Natural killer cell (primary cell): Measurements from ENCODE around the gene DAZAP1. TPM values are rescaled to one million over a fixed set of nuclear protein-coding genes. Genes with fewer than 3 reads are reported as not detected.
"Not testable (repeated sequence)": the region's sequence is repeated elsewhere in the genome, so short reads cannot be mapped to it uniquely, and the experiment has no call there.

Experiments
- ATAC-seq, 3 donors: fragments of 150-1000 bp in 2 of 3; fragments of 200-7000 bp in 1 of 3; cut with Tn5 transposase; 1 replicate in 1 of 3; 2 replicates in 2 of 3; pipeline ENCODE4 v1.10.0; 2021; ENCODE audit warnings: mild to moderate bottlenecking in 2 of 3, moderate library complexity in 2 of 3
- DNase-seq, 2 donors: peaks; one replicate each; pipeline versions ENCODE4 v3.0.0 to v3.0.0-alpha.2; 2013 to 2021; ENCODE audit warnings: mixed read lengths in 1 of 2
- H3K27ac ChIP-seq: one replicate; pipeline ENCODE4 v1.5.1; 2013; ENCODE audit warnings: mild to moderate bottlenecking, low read length
- H3K27me3 ChIP-seq: one replicate; pipeline ENCODE4 v1.6.1; 2013; ENCODE audit warnings: low read length; ENCODE audit not compliant: control insufficient read depth, insufficient read depth
- H3K36me3 ChIP-seq: one replicate; pipeline ENCODE4 v1.6.1; 2013; ENCODE audit warnings: low read length; ENCODE audit not compliant: control insufficient read depth, insufficient read depth
- H3K4me1 ChIP-seq: one replicate; pipeline ENCODE4 v1.6.1; 2013; ENCODE audit warnings: low read length; ENCODE audit not compliant: control insufficient read depth, insufficient read depth
- H3K4me3 ChIP-seq: one replicate; pipeline ENCODE4 v1.5.1; 2013; ENCODE audit warnings: low read length
- H3K9me3 ChIP-seq: one replicate; pipeline ENCODE4 v1.6.1; 2013; ENCODE audit warnings: low read length; ENCODE audit not compliant: control insufficient read depth, insufficient read depth
- H3K27ac Mint-ChIP-seq, 2 donors: one replicate each; pipeline ENCODE4 v1.8.0; 2022; ENCODE audit warnings: mild to moderate bottlenecking in 2 of 2, mixed read lengths in 2 of 2, moderate library complexity in 1 of 2
- H3K27me3 Mint-ChIP-seq, 2 donors: one replicate each; pipeline ENCODE4 v1.8.0; 2022; ENCODE audit warnings: low read depth in 2 of 2, mixed read lengths in 2 of 2
- H3K36me3 Mint-ChIP-seq: one replicate; pipeline ENCODE4 v1.8.0; 2022; ENCODE audit warnings: mixed read lengths
- H3K4me1 Mint-ChIP-seq, 2 donors: one replicate each; pipeline ENCODE4 v1.8.0; 2022; ENCODE audit warnings: mixed read lengths in 2 of 2
- H3K4me3 Mint-ChIP-seq: one replicate; pipeline ENCODE4 v1.8.0; 2022; ENCODE audit warnings: mild to moderate bottlenecking, moderate library complexity, mixed read lengths
- H3K9me3 Mint-ChIP-seq, 2 donors: one replicate each; pipeline ENCODE4 v1.8.0; 2022; ENCODE audit warnings: mixed read lengths in 2 of 2
- WGBS: methylation state at CpG from one replicate; pipeline ENCODE4 v1.1.7; 2013; ENCODE audit warnings: missing lambda C conversion rate; ENCODE audit not compliant: insufficient coverage; 5-methylcytosine and 5-hydroxymethylcytosine counted together
- intact Hi-C: fragments of 100-400 bp; cut with micrococcal nuclease; formaldehyde crosslinking; loops from one replicate; pipeline ENCODE4 v1.14.2; 2022
- total RNA-seq, 4 donors: library from RNA; stranded (reverse); fragments of 120-200 nt in 1 of 4; gene quantifications; one replicate each; pipeline versions ENCODE4 v1.2.3 to v1.2.4, GENCODE V29; 2013 to 2022
- TF ChIP-seq, protein P1 (sequence below): fragments of 200-600 bp; IDR thresholded peaks from one replicate; pipeline ENCODE4 v1.8.0; 2022; ENCODE audit warnings: antibody characterized with exemption

DAZAP1 gene
- total RNA-seq, 3 donors from 2014 or later (not counting 1 experiment from before 2014, with no cell fraction given) = 166 to 207 (median 170) TPM

DNA sequence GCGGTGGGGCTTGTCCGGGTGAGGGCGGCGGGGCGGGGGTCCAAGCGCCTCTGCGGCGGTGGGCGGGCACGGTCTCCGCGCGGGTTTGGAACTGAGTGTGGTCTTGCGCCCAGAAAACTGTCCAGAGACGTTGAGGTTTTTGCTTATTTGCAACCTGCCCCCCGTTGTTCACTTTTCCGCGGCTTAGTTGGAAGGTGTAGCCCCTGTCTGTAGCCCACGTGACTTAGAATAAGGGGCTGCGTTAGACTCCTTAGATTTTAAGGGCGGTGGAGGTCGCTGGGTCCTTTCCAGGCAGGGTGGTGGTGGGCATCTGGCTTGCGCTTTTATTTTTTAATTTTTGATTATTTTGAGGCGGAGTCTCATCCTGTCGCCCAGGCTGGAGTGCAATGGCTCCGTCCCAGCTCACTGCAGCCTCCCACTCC, 31.6 kb downstream of the DAZAP1 start:
- TF ChIP-seq, protein P1, sequence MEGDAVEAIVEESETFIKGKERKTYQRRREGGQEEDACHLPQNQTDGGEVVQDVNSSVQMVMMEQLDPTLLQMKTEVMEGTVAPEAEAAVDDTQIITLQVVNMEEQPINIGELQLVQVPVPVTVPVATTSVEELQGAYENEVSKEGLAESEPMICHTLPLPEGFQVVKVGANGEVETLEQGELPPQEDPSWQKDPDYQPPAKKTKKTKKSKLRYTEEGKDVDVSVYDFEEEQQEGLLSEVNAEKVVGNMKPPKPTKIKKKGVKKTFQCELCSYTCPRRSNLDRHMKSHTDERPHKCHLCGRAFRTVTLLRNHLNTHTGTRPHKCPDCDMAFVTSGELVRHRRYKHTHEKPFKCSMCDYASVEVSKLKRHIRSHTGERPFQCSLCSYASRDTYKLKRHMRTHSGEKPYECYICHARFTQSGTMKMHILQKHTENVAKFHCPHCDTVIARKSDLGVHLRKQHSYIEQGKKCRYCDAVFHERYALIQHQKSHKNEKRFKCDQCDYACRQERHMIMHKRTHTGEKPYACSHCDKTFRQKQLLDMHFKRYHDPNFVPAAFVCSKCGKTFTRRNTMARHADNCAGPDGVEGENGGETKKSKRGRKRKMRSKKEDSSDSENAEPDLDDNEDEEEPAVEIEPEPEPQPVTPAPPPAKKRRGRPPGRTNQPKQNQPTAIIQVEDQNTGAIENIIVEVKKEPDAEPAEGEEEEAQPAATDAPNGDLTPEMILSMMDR = no peak
- DNase-seq (peak in 1 of 2 donors; percentile 38), ATAC-seq (no peak)
- no peaks in the 10 kb centered on the region for H3K36me3 Mint-ChIP-seq
- H3K27ac Mint-ChIP-seq = peak overlapping the region; percentile 91 to 100
- peaks cover 11 to 25% of the 10 kb centered on the region in 2 donors for H3K4me1 Mint-ChIP-seq
- intact Hi-C loops = loop anchor here (1.0 kb wide), 1 partner anchor 32 kb away; the partner anchor contains the start of gene DAZAP1
- H3K27me3 Mint-ChIP-seq = no peaks in the 10 kb centered on the region
- Histone ChIP-seq H3K36me3 (peaks cover 46% of the 10 kb centered on the region), H3K9me3 (no peaks in the 10 kb centered on the region), H3K4me3 (peak overlapping the region; percentile 88), H3K27ac (no peak overlapping the region), H3K4me1 (peaks cover 31% of the 10 kb centered on the region), H3K27me3 (no peaks in the 10 kb centered on the region)
- H3K9me3 Mint-ChIP-seq = no peaks in the 10 kb centered on the region
- WGBS = under 1% methylated on average over 26 of the region's 26 CpGs
- peak overlapping the region; percentile 95 for H3K4me3 Mint-ChIP-seq

DNA sequence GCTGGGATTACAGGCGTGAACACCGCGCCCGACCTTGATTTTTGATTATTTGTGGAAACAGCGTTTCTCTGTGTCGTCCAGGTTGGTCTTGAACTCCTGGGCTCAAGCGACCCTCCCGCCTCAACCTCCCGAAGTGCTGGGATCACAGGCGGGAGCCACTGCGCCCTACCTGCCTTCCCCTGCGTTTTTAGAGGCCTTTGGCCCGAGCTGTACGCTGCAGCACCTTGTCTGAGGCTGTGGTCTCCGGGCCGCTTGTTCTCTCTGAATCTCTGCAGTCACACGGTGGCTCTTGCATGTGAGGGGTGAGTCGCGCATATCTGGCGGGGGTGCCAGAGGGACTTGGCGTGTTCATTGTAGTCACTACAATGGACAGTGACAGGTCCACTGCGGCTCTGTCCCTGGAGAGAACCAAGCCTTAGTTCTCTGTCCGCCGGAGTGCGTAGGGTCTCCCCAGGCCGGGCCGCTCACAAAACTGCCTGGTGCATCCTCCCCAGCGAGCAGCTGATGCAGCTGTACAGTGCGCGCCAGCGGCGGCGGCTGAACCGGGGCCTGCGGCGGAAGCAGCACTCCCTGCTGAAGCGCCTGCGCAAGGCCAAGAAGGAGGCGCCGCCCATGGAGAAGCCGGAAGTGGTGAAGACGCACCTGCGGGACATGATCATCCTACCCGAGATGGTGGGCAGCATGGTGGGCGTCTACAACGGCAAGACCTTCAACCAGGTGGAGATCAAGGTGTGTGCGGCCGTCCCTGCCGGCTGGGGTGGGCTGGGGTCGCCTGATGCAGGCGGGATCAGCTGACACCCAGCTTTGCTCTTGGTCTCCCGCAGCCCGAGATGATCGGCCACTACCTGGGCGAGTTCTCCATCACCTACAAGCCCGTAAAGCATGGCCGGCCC, 32.4 kb downstream of the DAZAP1 start:
- H3K27me3 ChIP-seq, H3K36me3 Mint-ChIP-seq, H3K9me3 Mint-ChIP-seq, DNase-seq, intact Hi-C loops, H3K9me3 ChIP-seq, H3K27ac ChIP-seq, ATAC-seq, H3K27me3 Mint-ChIP-seq: not testable (repeated sequence)
- H3K4me3 ChIP-seq = peak overlapping the region; percentile 88
- H3K4me1 ChIP-seq = peaks cover 36% of the 10 kb centered on the region
- 82% methylated on average over 57 of the region's 57 CpGs for WGBS
- peaks cover 15 to 28% of the 10 kb centered on the region in 2 donors for H3K4me1 Mint-ChIP-seq
- H3K36me3 ChIP-seq = peaks cover 40% of the 10 kb centered on the region
- peak overlapping the region; percentile 95 for H3K4me3 Mint-ChIP-seq
- H3K27ac Mint-ChIP-seq = peak overlapping the region; percentile 43 to 100

DNA sequence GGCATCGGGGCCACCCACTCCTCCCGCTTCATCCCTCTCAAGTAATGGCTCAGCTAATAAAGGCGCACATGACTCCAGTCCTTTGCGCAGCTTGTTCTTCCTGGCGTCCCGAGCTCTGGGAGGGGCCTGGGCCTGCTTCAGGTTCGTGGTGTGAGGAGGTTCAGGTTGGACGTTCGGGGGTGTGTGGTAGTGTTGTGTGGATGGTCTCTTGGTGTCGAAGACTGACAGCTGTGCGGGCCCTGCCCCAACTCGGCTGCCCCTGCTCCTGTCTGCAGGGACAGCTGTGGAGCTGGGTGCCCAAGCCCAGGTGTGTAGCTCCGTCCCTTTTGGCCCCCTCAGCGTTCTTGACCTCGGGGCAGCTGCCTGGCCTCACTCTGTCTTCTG, 33.0 kb downstream of the DAZAP1 start:
- peaks cover 41% of the 10 kb centered on the region for H3K4me1 ChIP-seq
- H3K9me3 Mint-ChIP-seq = no peaks in the 10 kb centered on the region
- no peak overlapping the region for H3K27ac ChIP-seq
- H3K36me3 ChIP-seq = peaks cover 35% of the 10 kb centered on the region
- intact Hi-C loops = no loop called here
- no peak for DNase-seq
- 97% methylated on average over 15 of the region's 15 CpGs for WGBS
- H3K36me3 Mint-ChIP-seq = no peaks in the 10 kb centered on the region
- no peak overlapping the region for H3K4me3 ChIP-seq
- peaks cover 17 to 35% of the 10 kb centered on the region in 2 donors for H3K4me1 Mint-ChIP-seq
- TF ChIP-seq, protein P1 = no peak
- H3K9me3 ChIP-seq = no peaks in the 10 kb centered on the region
- H3K4me3 Mint-ChIP-seq = peak overlapping the region; percentile 95
- peak overlapping the region; percentile 69 to 71 for H3K27ac Mint-ChIP-seq
- H3K27me3 ChIP-seq = no peaks in the 10 kb centered on the region
- no peaks in the 10 kb centered on the region for H3K27me3 Mint-ChIP-seq
- ATAC-seq = no peak

DNA sequence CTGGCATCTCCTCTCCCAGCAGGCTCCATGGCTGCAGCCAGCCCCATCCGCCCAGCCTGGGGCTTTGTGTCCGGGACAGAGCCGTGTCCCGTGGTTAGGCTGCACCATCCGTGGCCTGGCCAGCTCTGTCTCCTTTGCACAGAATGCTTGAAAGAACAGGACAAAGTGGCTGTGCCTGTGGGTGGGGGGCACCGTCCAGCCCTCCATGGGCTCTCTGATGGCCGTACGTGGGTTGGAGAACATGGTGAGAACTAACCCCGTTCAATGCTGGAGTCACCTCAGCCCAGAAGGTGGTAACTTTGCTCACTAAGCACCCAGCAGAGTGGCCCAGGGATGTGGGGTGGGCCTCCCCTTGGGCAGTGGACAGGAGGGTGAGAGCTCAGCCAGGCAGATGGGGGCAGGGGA, 33.6 kb downstream of the DAZAP1 start:
- H3K27ac ChIP-seq = no peak overlapping the region
- H3K36me3 Mint-ChIP-seq = no peaks in the 10 kb centered on the region
- ATAC-seq (no peak), DNase-seq (no peak)
- peak overlapping the region; percentile 69 to 71 for H3K27ac Mint-ChIP-seq
- no peaks in the 10 kb centered on the region for H3K9me3 Mint-ChIP-seq
- peaks cover 46% of the 10 kb centered on the region for H3K4me1 ChIP-seq
- TF ChIP-seq, protein P1 = no peak
- peak overlapping the region; percentile 95 for H3K4me3 Mint-ChIP-seq
- no peaks in the 10 kb centered on the region for H3K9me3 ChIP-seq
- intact Hi-C loops = no loop called here
- peaks cover 17 to 37% of the 10 kb centered on the region in 2 donors for H3K4me1 Mint-ChIP-seq
- no peaks in the 10 kb centered on the region for H3K27me3 Mint-ChIP-seq
- H3K27me3 ChIP-seq = no peaks in the 10 kb centered on the region
- WGBS = 97% methylated on average over 9 of the region's 9 CpGs
- H3K36me3 ChIP-seq = peaks cover 31% of the 10 kb centered on the region
- H3K4me3 ChIP-seq = no peak overlapping the region
